ENCODE results near the gene DLG2. TPM values are rescaled to one million over a fixed set of nuclear protein-coding genes. Genes with fewer than 3 reads are reported as not detected.
A peak's percentile ranks its signal among the peaks of the same experiment; 100 is the strongest.

DLG2 gene
- total RNA-seq, 1 donor from 2014 or later, result 6.7 TPM

- Mint-ChIP-seq H3K9me3 (no peaks in the 10 kb centered on the region), H3K4me1 (peaks cover 3% of the 10 kb centered on the region), H3K4me3 (no peak overlapping the region), H3K36me3 (no peaks in the 10 kb centered on the region), H3K27ac (no peak overlapping the region), H3K27me3 (ENCODE audit: low read depth) (no peaks in the 10 kb centered on the region)
- no peak for TF ChIP-seq CTCF (IDR thresholded peaks at IDR 0.05; ENCODE audit: unreplicated experiment)
- no peak for DNase-seq (ENCODE audit: low spot score in 2 of 2, unreplicated experiment in 2 of 2)
Measured at GRCh38 chr11:83818349-83818748, 1808.8 kb downstream of the DLG2 start.

- Mint-ChIP-seq H3K4me1 (peaks cover 3% of the 10 kb centered on the region), H3K36me3 (no peaks in the 10 kb centered on the region), H3K27me3 (ENCODE audit: low read depth) (no peaks in the 10 kb centered on the region), H3K9me3 (no peaks in the 10 kb centered on the region), H3K4me3 (no peak overlapping the region), H3K27ac (no peak overlapping the region)
- no peak for DNase-seq (ENCODE audit: low spot score in 2 of 2, unreplicated experiment in 2 of 2)
- TF ChIP-seq CTCF (IDR thresholded peaks at IDR 0.05; ENCODE audit: unreplicated experiment), result peak; percentile 80
Measured at GRCh38 chr11:83816572-83817187, 1810.5 kb downstream of the DLG2 start.

GRCh38 chr11:83815736-83816135 lies 1811.4 kb downstream of the DLG2 start:
- TF ChIP-seq CTCF (IDR thresholded peaks at IDR 0.05; ENCODE audit: unreplicated experiment), result no peak
- Mint-ChIP-seq H3K4me3 (no peak overlapping the region), H3K27me3 (ENCODE audit: low read depth) (no peaks in the 10 kb centered on the region), H3K4me1 (peaks cover 3% of the 10 kb centered on the region), H3K36me3 (no peaks in the 10 kb centered on the region), H3K27ac (no peak overlapping the region), H3K9me3 (no peaks in the 10 kb centered on the region)
- no peak for DNase-seq (ENCODE audit: low spot score in 2 of 2, unreplicated experiment in 2 of 2)

GRCh38 chr11:83813296-83813695 lies 1813.8 kb downstream of the DLG2 start:
- H3K9me3 Mint-ChIP-seq, result no peaks in the 10 kb centered on the region
- H3K4me3 Mint-ChIP-seq, result no peak overlapping the region
- TF ChIP-seq CTCF (IDR thresholded peaks at IDR 0.05; ENCODE audit: unreplicated experiment), result no peak
- no peak for DNase-seq (ENCODE audit: low spot score in 2 of 2, unreplicated experiment in 2 of 2)
- no peaks in the 10 kb centered on the region for H3K4me1 Mint-ChIP-seq
- no peaks in the 10 kb centered on the region for H3K36me3 Mint-ChIP-seq
- no peak overlapping the region for H3K27ac Mint-ChIP-seq
- peaks cover 10% of the 10 kb centered on the region for H3K27me3 Mint-ChIP-seq (ENCODE audit: low read depth)

GRCh38 chr11:83809274-83809673 lies 1817.9 kb downstream of the DLG2 start:
- no peaks in the 10 kb centered on the region for H3K4me1 Mint-ChIP-seq
- H3K27me3 Mint-ChIP-seq (ENCODE audit: low read depth), result peaks cover 17% of the 10 kb centered on the region

More at GRCh38 chr11:83809274-83809673, 1817.9 kb downstream of the DLG2 start:
- no peak for TF ChIP-seq CTCF (IDR thresholded peaks at IDR 0.05; ENCODE audit: unreplicated experiment)
- Mint-ChIP-seq H3K4me3 (no peak overlapping the region), H3K9me3 (no peaks in the 10 kb centered on the region), H3K27ac (no peak overlapping the region), H3K36me3 (no peaks in the 10 kb centered on the region)
- no peak for DNase-seq (ENCODE audit: low spot score in 2 of 2, unreplicated experiment in 2 of 2)

All from mesothelial cell of epicardium (in vitro differentiated cells).